ENCODE measurements around the gene USP22. TPM values are rescaled to one million over a fixed set of nuclear protein-coding genes. Genes with fewer than 3 reads are reported as not detected.

The USP22 gene
- total and polyA plus RNA-seq, 8 donors: 157 to 229 (median 202) TPM

DNA sequence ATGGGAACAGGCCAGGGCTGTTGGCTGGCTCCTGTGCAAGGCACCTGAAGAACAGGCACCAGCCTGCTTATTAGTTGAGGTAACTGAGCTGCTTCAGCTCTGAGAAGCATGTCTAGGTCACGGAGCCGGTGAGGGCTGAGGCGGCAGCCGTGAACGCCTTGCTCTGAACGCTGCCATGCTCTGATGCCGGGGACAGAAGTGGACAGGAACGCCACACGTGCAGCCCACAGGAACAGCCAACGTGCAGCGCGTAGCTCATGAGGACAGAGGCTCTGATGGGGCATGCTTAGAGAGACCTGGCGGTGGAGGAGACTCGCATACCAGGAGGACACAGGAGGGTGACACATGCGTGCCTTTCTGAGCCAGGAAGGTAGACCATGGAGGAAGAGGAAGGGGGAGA is 25.6 kb downstream of the USP22 start:
- intact Hi-C loops (cut with DNase I): no loop called here
- Histone ChIP-seq H3K36me3 (peaks cover 9 to 100% of the 10 kb centered on the region in 2 donors), H3K9me3 (no peaks in the 10 kb centered on the region), H3K27me3 (no peaks in the 10 kb centered on the region), H3K4me3 (no peak overlapping the region), H3K4me1 (no peaks in the 10 kb centered on the region), H3K27ac (no peak overlapping the region)
- no peak for ATAC-seq
- TF ChIP-seq CTCF (IDR thresholded peaks at IDR 0.05): no peak
- no peak for DNase-seq

DNA sequence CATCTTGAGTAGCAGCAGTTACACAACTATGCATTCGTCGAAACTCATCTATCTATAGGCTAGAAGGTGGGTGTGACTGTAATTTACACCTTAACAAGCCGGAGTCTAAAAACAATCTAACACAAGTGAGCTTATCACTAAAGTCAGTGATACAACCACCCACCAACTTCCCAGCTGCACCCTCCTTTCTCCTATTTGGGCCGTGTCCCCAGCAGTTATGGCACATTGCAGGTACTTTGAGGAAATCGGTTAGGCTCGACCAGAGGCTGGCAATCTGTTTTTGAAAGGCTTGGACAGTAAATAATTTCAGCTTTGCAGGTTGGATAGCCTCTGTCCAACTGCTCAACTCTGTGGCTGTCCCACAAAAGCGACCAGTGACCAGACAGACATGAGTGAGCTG is 26.0 kb downstream of the USP22 start:
- no peak for TF ChIP-seq CTCF (IDR thresholded peaks at IDR 0.05)
- H3K27me3 ChIP-seq: no peaks in the 10 kb centered on the region
- H3K4me3 ChIP-seq: no peak overlapping the region
- no peak overlapping the region for H3K27ac ChIP-seq
- DNase-seq: no peak
- no peaks in the 10 kb centered on the region for H3K9me3 ChIP-seq
- peaks cover 9 to 100% of the 10 kb centered on the region in 2 donors for H3K36me3 ChIP-seq
- ATAC-seq: no peak
- H3K4me1 ChIP-seq: no peaks in the 10 kb centered on the region
- intact Hi-C loops (cut with DNase I): no loop called here

DNA sequence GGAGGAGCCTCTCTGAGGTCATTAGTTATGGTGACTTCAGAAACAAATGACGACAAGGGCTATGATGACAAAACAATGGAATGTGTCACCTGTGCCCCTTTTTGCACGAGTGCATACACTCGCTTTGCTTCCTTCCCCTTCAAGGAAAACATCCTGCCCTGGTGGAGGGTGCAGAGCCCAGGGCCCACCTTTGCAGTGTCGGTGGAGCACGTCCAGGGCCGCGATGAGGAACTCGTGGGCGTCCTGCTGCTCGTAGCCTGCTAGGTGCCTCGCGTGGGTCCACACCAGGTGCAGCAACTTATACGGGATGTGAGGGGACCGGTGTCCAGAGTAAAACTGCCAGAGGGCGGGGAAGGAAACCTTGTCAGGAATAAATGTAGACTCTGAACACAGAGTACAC is 27.2 kb downstream of the USP22 start:
- no peaks in the 10 kb centered on the region for H3K9me3 ChIP-seq
- intact Hi-C loops (cut with DNase I): no loop called here
- no peaks in the 10 kb centered on the region for H3K4me1 ChIP-seq
- peaks cover 9 to 100% of the 10 kb centered on the region in 2 donors for H3K36me3 ChIP-seq
- H3K4me3 ChIP-seq: no peak overlapping the region
- H3K27ac ChIP-seq: no peak overlapping the region
- ATAC-seq (no peak), DNase-seq (no peak)
- no peak for TF ChIP-seq CTCF (IDR thresholded peaks at IDR 0.05)
- H3K27me3 ChIP-seq: no peaks in the 10 kb centered on the region

DNA sequence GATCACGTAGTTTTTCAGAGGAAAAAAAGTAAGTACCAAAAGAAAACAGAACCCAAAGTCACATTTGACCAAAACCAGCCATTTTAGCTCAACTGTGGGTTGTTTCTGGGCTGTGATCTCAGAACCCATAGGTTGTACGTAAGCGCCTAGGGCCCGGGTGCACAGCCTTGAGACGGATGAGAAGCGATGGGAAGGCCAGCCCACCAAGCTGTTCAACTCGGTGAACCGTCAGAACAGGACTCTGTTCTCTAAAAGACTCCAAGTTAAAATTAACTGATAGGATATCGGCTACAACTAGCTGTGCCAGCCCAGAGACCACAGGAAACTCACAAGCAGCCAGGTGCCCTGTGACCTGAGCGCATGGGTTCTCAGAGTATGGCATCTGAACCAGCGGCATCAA is 28.3 kb downstream of the USP22 start:
- ATAC-seq: no peak

DNA sequence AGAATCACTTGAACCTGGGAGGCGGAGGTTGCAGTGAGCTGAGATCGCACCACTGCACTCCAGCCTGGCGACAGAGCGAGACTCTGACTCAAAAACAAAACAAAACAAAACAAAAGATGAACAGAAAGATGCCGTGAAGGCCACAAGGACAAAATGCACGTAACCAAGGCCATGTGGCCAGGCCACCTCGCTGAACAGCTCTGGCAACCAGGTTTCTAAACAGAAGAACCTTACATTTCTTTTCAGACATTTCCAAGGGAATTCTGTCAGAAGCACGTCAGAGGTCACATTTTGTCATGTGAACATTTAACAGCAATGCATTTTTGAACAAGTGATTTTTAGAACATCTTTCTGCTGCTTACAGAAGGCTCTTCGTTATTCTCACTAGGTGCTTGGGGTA is 28.8 kb downstream of the USP22 start:
- DNase-seq (no peak), ATAC-seq (no peak)
- TF ChIP-seq CTCF (IDR thresholded peaks at IDR 0.05): no peak
- Histone ChIP-seq H3K36me3 (peaks cover 3 to 100% of the 10 kb centered on the region in 2 donors), H3K4me1 (no peaks in the 10 kb centered on the region), H3K4me3 (no peak overlapping the region), H3K27me3 (no peaks in the 10 kb centered on the region), H3K9me3 (no peaks in the 10 kb centered on the region), H3K27ac (no peak overlapping the region)
- intact Hi-C loops (cut with DNase I): no loop called here

More for the DNA sequence above, 28.3 kb downstream of the USP22 start:
- DNase-seq: no peak
- Histone ChIP-seq H3K36me3 (peaks cover 4 to 100% of the 10 kb centered on the region in 2 donors), H3K27ac (no peak overlapping the region), H3K4me3 (no peak overlapping the region), H3K4me1 (no peaks in the 10 kb centered on the region), H3K9me3 (no peaks in the 10 kb centered on the region), H3K27me3 (no peaks in the 10 kb centered on the region)
- TF ChIP-seq CTCF (IDR thresholded peaks at IDR 0.05): no peak
- intact Hi-C loops (cut with DNase I): no loop called here
